Fibroblast of villous mesenchyme (primary cell): ENCODE data around the gene ADAMTS5. TPM values are rescaled to one million over a fixed set of nuclear protein-coding genes. Genes with fewer than 3 reads are reported as not detected.

Experiments
- DNase-seq: peaks from one replicate; pipeline ENCODE4 v3.0.0-alpha.2; 2010; ENCODE audit warnings: low read depth
- H3K4me3 ChIP-seq: 2 replicates; pipeline ENCODE4 v1.5.1; 2011; ENCODE audit warnings: low read depth, mild to moderate bottlenecking, low read length
- CTCF ChIP-seq: IDR thresholded peaks from 2 replicates; pipeline ENCODE4 v1.5.1; 2012; ENCODE audit warnings: low read depth, mild to moderate bottlenecking, low read length; ENCODE audit not compliant: insufficient read depth
- total RNA-seq: library from RNA; depleted of rRNA; stranded (reverse); fragments of >200 nt; gene quantifications from 2 replicates; pipeline ENCODE4 v1.2.3, GENCODE V29; 2012

ADAMTS5 gene
- total RNA-seq, 1 donor, result 28.5 TPM

- TF ChIP-seq CTCF, result peak; percentile 40
- peak; percentile 33 for DNase-seq
- H3K4me3 ChIP-seq, result no peak overlapping the region
These were observed 56.9 kb downstream of the ADAMTS5 start for GRCh38 chr21:26909972-26910371.

- no peak overlapping the region for H3K4me3 ChIP-seq
- no peak for TF ChIP-seq CTCF
- no peak for DNase-seq
These were observed 65.9 kb downstream of the ADAMTS5 start for GRCh38 chr21:26900980-26901379.

GRCh38 chr21:26892151-26892550 is 74.7 kb downstream of the ADAMTS5 start:
- no peak for DNase-seq
- TF ChIP-seq CTCF, result no peak
- H3K4me3 ChIP-seq, result no peak overlapping the region

GRCh38 chr21:26888931-26889330 is 78.0 kb downstream of the ADAMTS5 start:
- H3K4me3 ChIP-seq, result no peak overlapping the region
- TF ChIP-seq CTCF, result no peak
- no peak for DNase-seq

GRCh38 chr21:26888256-26888655 is 78.6 kb downstream of the ADAMTS5 start:
- DNase-seq, result no peak
- H3K4me3 ChIP-seq, result no peak overlapping the region
- TF ChIP-seq CTCF, result no peak

GRCh38 chr21:26887251-26887650 is 79.6 kb downstream of the ADAMTS5 start:
- DNase-seq, result no peak
- TF ChIP-seq CTCF, result no peak
- H3K4me3 ChIP-seq, result no peak overlapping the region

GRCh38 chr21:26884436-26884835 is 82.5 kb downstream of the ADAMTS5 start:
- TF ChIP-seq CTCF, result no peak
- H3K4me3 ChIP-seq, result no peak overlapping the region
- no peak for DNase-seq
